DOHH2 (cell line): ENCODE measurements around the gene VANGL2.

ENCODE experiments used
- H3F3A ChIP-seq: fragments of 200-600 bp; sonication (generic), shearing (Covaris generic); 2 replicates; pipeline ENCODE4 v1.6.0; 2016; ENCODE audit warnings: antibody characterized with exemption, mild to moderate bottlenecking; ENCODE audit not compliant: control insufficient read depth, insufficient read depth
- H3K27ac ChIP-seq: fragments of 200-600 bp; sonication (generic); 2 replicates; pipeline ENCODE4 v1.5.1; 2014; ENCODE audit warnings: low read depth, mild to moderate bottlenecking, low read length, moderate library complexity
- H3K27me3 ChIP-seq: fragments of 200-600 bp; sonication (generic); 2 replicates; pipeline ENCODE4 v1.6.1; 2014; ENCODE audit warnings: mild to moderate bottlenecking, low read length, mixed read lengths; ENCODE audit not compliant: control insufficient read depth
- H3K36me3 ChIP-seq: fragments of 200-600 bp; sonication (generic); 2 replicates; pipeline ENCODE4 v1.6.1; 2014; ENCODE audit warnings: mild to moderate bottlenecking, low read length, moderate library complexity, mixed read lengths; ENCODE audit not compliant: control insufficient read depth
- H3K4me1 ChIP-seq: fragments of 200-600 bp; sonication (generic); 2 replicates; pipeline ENCODE4 v1.6.1; 2014; ENCODE audit warnings: mild to moderate bottlenecking, low read length, mixed read lengths; ENCODE audit not compliant: control insufficient read depth
- H3K4me2 ChIP-seq: fragments of 200-600 bp; sonication (generic); 2 replicates; pipeline ENCODE4 v1.6.0; 2014; ENCODE audit warnings: mild to moderate bottlenecking, low read length, moderate library complexity
- H3K4me3 ChIP-seq: fragments of 200-600 bp; sonication (generic); 2 replicates; pipeline ENCODE4 v1.5.1; 2014; ENCODE audit warnings: mild to moderate bottlenecking, low read length, mixed read lengths
- H3K79me2 ChIP-seq: fragments of 200-600 bp; sonication (generic); 2 replicates; pipeline ENCODE4 v1.6.1; 2014; ENCODE audit warnings: mild to moderate bottlenecking, low read length, mixed read lengths; ENCODE audit not compliant: control insufficient read depth
- H3K9me2 ChIP-seq: fragments of 200-600 bp; sonication (generic); replicated peaks from 2 replicates; pipeline ENCODE4 v1.6.1; 2014; ENCODE audit warnings: mild to moderate bottlenecking, low read length, mixed read lengths; ENCODE audit not compliant: control insufficient read depth
- H3K9me3 ChIP-seq: fragments of 200-600 bp; sonication (generic); 2 replicates; pipeline ENCODE4 v1.6.1; 2014; ENCODE audit warnings: antibody characterized with exemption, low read length, mixed read lengths; ENCODE audit not compliant: control insufficient read depth, insufficient read depth
- H4K20me1 ChIP-seq: fragments of 200-600 bp; sonication (generic); 2 replicates; pipeline ENCODE4 v1.6.0; 2014; ENCODE audit warnings: low read depth, mild to moderate bottlenecking, antibody characterized with exemption, low read length, moderate library complexity; ENCODE audit not compliant: control insufficient read depth, insufficient read depth
- EZH2phosphoT487 ChIP-seq: fragments of 200-600 bp; sonication (generic); IDR thresholded peaks from 2 replicates; pipeline ENCODE4 v1.6.1; 2017; ENCODE audit warnings: borderline replicate concordance, mild to moderate bottlenecking, antibody characterized with exemption, low read length, moderate library complexity, mixed read lengths
- TF ChIP-seq, protein P1 (sequence below): fragments of 200-600 bp; sonication (generic); IDR thresholded peaks from one replicate; pipeline ENCODE4 v1.5.1; 2014; ENCODE audit warnings: antibody characterized with exemption, mild to moderate bottlenecking, low read depth, low read length; ENCODE audit not compliant: poor library complexity, severe bottlenecking

Gene VANGL2

DNA sequence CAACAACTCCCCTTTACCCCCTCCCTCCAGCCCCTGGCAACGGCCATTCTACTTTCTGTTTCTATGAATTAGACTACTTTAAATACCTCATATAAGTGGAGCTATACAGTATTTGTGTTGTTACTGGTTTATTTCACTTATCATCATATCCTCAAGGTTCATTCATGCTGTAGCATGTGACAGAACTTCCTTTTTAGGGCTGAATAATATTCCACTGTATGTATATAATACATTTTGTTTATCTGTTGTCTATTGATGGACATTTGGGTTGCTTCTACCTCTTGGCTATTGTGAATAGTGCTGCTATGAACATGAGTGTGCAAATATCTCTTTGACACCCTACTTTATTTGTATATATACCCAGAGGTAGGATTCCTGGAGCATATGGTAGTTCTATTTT lies 31.3 kb upstream of the VANGL2 start:
- no peak overlapping the region for H3K4me3 ChIP-seq
- no peak overlapping the region for H3K27ac ChIP-seq
- no peak for TF ChIP-seq EZH2phosphoT487
- TF ChIP-seq, protein P1, sequence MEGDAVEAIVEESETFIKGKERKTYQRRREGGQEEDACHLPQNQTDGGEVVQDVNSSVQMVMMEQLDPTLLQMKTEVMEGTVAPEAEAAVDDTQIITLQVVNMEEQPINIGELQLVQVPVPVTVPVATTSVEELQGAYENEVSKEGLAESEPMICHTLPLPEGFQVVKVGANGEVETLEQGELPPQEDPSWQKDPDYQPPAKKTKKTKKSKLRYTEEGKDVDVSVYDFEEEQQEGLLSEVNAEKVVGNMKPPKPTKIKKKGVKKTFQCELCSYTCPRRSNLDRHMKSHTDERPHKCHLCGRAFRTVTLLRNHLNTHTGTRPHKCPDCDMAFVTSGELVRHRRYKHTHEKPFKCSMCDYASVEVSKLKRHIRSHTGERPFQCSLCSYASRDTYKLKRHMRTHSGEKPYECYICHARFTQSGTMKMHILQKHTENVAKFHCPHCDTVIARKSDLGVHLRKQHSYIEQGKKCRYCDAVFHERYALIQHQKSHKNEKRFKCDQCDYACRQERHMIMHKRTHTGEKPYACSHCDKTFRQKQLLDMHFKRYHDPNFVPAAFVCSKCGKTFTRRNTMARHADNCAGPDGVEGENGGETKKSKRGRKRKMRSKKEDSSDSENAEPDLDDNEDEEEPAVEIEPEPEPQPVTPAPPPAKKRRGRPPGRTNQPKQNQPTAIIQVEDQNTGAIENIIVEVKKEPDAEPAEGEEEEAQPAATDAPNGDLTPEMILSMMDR = no peak
- H3F3A ChIP-seq = no peaks in the 10 kb centered on the region
- H3K36me3 ChIP-seq = no peaks in the 10 kb centered on the region
- H3K9me2 ChIP-seq = no peaks in the 10 kb centered on the region
- H3K9me3 ChIP-seq = no peaks in the 10 kb centered on the region
- no peak overlapping the region for H3K4me2 ChIP-seq
- H3K4me1 ChIP-seq = no peaks in the 10 kb centered on the region
- no peaks in the 10 kb centered on the region for H3K79me2 ChIP-seq
- H4K20me1 ChIP-seq = no peaks in the 10 kb centered on the region
- H3K27me3 ChIP-seq = peaks cover 20% of the 10 kb centered on the region

DNA sequence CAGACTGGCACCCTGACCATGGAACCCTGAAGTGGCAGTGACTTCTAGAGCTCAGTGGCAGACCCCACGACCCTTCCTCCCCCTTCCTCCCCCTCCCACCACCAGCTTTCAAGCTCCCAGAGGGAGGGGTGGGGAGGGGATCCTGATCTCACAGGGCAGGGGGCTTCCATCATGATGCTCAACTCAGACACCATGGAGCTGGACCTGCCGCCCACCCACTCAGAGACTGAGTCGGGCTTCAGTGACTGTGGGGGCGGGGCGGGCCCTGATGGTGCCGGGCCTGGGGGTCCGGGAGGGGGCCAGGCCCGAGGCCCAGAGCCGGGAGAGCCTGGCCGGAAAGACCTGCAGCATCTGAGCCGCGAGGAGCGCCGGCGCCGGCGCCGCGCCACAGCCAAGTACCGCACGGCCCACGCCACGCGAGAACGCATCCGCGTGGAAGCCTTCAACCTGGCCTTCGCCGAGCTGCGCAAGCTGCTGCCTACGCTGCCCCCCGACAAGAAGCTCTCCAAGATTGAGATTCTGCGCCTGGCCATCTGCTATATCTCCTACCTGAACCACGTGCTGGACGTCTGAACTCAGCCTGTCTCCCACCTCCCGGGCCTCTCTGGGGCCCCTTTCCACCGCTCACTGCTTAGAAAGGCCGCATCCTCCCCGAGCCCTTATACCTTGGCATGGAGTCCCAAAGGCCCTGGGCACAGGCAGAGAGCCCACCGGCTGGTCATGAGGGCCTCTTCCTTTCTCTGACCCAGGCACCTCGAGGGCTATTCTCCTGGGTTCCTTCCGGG lies 29.6 kb upstream of the VANGL2 start:
- no peak overlapping the region for H3K27ac ChIP-seq
- no peaks in the 10 kb centered on the region for H3K9me3 ChIP-seq
- H3F3A ChIP-seq = no peaks in the 10 kb centered on the region
- H3K79me2 ChIP-seq = no peaks in the 10 kb centered on the region
- no peaks in the 10 kb centered on the region for H3K9me2 ChIP-seq
- H4K20me1 ChIP-seq = no peaks in the 10 kb centered on the region
- peaks cover 20% of the 10 kb centered on the region for H3K27me3 ChIP-seq
- no peaks in the 10 kb centered on the region for H3K36me3 ChIP-seq
- TF ChIP-seq, protein P1 = no peak
- TF ChIP-seq EZH2phosphoT487 = no peak
- peaks cover 8% of the 10 kb centered on the region for H3K4me1 ChIP-seq
- no peak overlapping the region for H3K4me2 ChIP-seq
- no peak overlapping the region for H3K4me3 ChIP-seq

DNA sequence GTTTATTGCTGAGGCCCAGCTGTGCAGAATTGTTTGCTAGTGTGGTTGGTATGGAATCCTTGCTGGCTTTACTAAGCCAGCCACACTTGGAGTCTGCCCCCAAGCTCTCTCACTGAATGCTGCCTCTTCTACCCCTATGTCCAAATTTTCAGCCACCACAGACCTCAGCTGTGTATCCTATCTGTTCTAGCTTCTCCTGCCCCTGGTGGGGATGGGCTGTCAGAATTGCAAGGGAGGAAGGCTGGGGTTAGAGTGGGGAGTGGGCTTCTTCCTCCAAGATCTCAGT lies 29.1 kb upstream of the VANGL2 start:
- no peaks in the 10 kb centered on the region for H3K9me3 ChIP-seq
- peaks cover 14% of the 10 kb centered on the region for H3K4me1 ChIP-seq
- peaks cover 20% of the 10 kb centered on the region for H3K27me3 ChIP-seq
- H3K4me3 ChIP-seq = no peak overlapping the region
- no peak overlapping the region for H3K4me2 ChIP-seq
- no peaks in the 10 kb centered on the region for H3K36me3 ChIP-seq
- no peaks in the 10 kb centered on the region for H3F3A ChIP-seq
- no peaks in the 10 kb centered on the region for H3K79me2 ChIP-seq
- no peaks in the 10 kb centered on the region for H4K20me1 ChIP-seq
- no peak for TF ChIP-seq EZH2phosphoT487
- TF ChIP-seq, protein P1 = no peak
- H3K27ac ChIP-seq = no peak overlapping the region
- no peaks in the 10 kb centered on the region for H3K9me2 ChIP-seq
